Activated CD8-positive, alpha-beta T cell treated with anti-CD3 and anti-CD28 coated beads for 36 hours (primary cell): Measurements from ENCODE around the gene TRPC4AP. TPM values are rescaled to one million over a fixed set of nuclear protein-coding genes. Genes with fewer than 3 reads are reported as not detected.
A peak's percentile ranks its signal among the peaks of the same experiment; 100 is the strongest.

Experiments used
- ATAC-seq: fragments of 200-7000 bp; cut with Tn5 transposase; one replicate; pipeline ENCODE4 v1.10.0; 2021; ENCODE audit warnings: mild to moderate bottlenecking, moderate library complexity
- CTCF ChIA-PET: fragments of 350-600 bp; sonication (Branson Sonifier 250); formaldehyde crosslinking; loops from one replicate; lab custom pipeline; 2021; ENCODE audit warnings: antibody characterized with exemption; lab: Charles Lee
- POLR2A ChIA-PET: fragments of 350-600 bp; sonication (Branson Sonifier 250); formaldehyde crosslinking; loops from one replicate; lab custom pipeline; 2021; ENCODE audit warnings: antibody characterized with exemption; lab: Charles Lee
- DNase-seq: peaks from one replicate; pipeline ENCODE4 v3.0.0-alpha.2; 2020
- H3K27ac Mint-ChIP-seq: one replicate; pipeline ENCODE4 v1.8.0; 2021; ENCODE audit warnings: mild to moderate bottlenecking, mixed read lengths
- H3K27me3 Mint-ChIP-seq: one replicate; pipeline ENCODE4 v1.8.0; 2021; ENCODE audit warnings: mixed read lengths
- H3K36me3 Mint-ChIP-seq: one replicate; pipeline ENCODE4 v1.8.0; 2021; ENCODE audit warnings: low read depth, mixed read lengths
- H3K4me1 Mint-ChIP-seq: one replicate; pipeline ENCODE4 v1.8.0; 2021; ENCODE audit warnings: low read depth, mixed read lengths
- H3K4me3 Mint-ChIP-seq: one replicate; pipeline ENCODE4 v1.8.0; 2021; ENCODE audit warnings: mild to moderate bottlenecking, moderate library complexity, mixed read lengths
- H3K9me3 Mint-ChIP-seq: one replicate; pipeline ENCODE4 v1.8.0; 2021; ENCODE audit warnings: mixed read lengths
- intact Hi-C: fragments of 100-400 bp; cut with micrococcal nuclease; formaldehyde crosslinking; loops from one replicate; pipeline ENCODE4 v1.10.0; 2022
- total RNA-seq, 2 experiments: library from RNA; stranded (reverse); gene quantifications; one replicate each; pipeline ENCODE4 v1.2.3, GENCODE V29; 2021
- TF ChIP-seq, protein P1 (sequence below): fragments of 200-600 bp; IDR thresholded peaks from one replicate; pipeline ENCODE4 v1.8.0; 2022; ENCODE audit warnings: antibody characterized with exemption, mild to moderate bottlenecking

Gene TRPC4AP, protein sequence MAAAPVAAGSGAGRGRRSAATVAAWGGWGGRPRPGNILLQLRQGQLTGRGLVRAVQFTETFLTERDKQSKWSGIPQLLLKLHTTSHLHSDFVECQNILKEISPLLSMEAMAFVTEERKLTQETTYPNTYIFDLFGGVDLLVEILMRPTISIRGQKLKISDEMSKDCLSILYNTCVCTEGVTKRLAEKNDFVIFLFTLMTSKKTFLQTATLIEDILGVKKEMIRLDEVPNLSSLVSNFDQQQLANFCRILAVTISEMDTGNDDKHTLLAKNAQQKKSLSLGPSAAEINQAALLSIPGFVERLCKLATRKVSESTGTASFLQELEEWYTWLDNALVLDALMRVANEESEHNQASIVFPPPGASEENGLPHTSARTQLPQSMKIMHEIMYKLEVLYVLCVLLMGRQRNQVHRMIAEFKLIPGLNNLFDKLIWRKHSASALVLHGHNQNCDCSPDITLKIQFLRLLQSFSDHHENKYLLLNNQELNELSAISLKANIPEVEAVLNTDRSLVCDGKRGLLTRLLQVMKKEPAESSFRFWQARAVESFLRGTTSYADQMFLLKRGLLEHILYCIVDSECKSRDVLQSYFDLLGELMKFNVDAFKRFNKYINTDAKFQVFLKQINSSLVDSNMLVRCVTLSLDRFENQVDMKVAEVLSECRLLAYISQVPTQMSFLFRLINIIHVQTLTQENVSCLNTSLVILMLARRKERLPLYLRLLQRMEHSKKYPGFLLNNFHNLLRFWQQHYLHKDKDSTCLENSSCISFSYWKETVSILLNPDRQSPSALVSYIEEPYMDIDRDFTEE
- 10 to 100 TPM; 34.2 to 38.2 TPM for total RNA-seq

DNA sequence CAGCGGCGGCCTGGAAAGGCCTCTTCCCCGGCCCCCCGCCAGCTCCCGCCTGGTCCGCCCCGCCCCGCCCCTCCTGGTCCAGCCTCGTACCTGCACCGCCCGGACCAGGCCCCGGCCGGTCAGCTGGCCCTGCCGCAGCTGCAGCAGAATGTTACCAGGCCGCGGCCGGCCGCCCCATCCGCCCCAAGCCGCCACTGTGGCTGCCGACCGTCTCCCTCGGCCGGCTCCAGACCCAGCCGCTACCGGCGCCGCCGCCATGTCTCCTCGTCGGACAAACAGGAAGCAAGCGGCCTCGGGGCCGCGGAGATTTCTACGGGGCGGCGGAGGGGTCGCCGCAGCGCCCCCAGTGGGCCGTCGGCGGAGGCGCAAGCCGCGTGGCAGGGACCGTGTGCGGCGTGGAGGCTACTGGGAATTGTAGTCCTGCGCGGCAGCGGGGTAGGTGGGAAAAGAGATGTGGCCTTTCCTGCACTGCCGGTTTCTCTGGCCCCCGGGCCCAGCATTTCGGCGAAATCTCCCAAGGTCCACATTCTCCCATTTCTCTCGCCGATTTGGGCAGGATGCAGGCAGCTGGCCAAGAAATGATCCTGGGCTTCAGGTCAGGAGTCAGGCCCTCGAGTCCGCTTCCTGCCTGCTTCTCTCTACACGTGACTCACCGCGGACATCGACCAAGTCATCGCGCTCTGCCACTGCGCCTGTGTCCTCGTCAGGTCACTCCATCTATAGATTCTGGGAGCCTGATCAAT, at the start of gene TRPC4AP:
TSS of gene TRPC4AP (minus strand) at position 284 of the 743 bp plus-strand sequence. CDS start at position 258, 26 bp downstream.
- peak; percentile 90 for DNase-seq
- ChIA-PET CTCF (interaction anchor here (0.8 to 1.6 kb wide), 4 partner anchors 24 to 268 kb away, joined by 3 to 4 read pairs (median 4); partner anchors contain the start of gene NCOA6), POLR2A (interaction anchor here (1.2 to 3.0 kb wide), 3 partner anchors 9 to 54 kb away, joined by 4 to 11 read pairs (median 8); partner anchors contain the start of gene EDEM2)
- H3K36me3 Mint-ChIP-seq = peaks cover 18% of the 10 kb centered on the region
- TF ChIP-seq, protein P1, sequence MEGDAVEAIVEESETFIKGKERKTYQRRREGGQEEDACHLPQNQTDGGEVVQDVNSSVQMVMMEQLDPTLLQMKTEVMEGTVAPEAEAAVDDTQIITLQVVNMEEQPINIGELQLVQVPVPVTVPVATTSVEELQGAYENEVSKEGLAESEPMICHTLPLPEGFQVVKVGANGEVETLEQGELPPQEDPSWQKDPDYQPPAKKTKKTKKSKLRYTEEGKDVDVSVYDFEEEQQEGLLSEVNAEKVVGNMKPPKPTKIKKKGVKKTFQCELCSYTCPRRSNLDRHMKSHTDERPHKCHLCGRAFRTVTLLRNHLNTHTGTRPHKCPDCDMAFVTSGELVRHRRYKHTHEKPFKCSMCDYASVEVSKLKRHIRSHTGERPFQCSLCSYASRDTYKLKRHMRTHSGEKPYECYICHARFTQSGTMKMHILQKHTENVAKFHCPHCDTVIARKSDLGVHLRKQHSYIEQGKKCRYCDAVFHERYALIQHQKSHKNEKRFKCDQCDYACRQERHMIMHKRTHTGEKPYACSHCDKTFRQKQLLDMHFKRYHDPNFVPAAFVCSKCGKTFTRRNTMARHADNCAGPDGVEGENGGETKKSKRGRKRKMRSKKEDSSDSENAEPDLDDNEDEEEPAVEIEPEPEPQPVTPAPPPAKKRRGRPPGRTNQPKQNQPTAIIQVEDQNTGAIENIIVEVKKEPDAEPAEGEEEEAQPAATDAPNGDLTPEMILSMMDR = peak; percentile 90
- intact Hi-C loops = loop anchor here (10.0 kb wide), 1 partner anchor 52 kb away; the partner anchor contains the start of gene EDEM2
- H3K9me3 Mint-ChIP-seq = no peaks in the 10 kb centered on the region
- H3K27me3 Mint-ChIP-seq = no peaks in the 10 kb centered on the region
- H3K4me3 Mint-ChIP-seq = peak within 1 kb of the TSS; percentile 84
- H3K4me1 Mint-ChIP-seq = peaks cover 50% of the 10 kb centered on the region
- ATAC-seq = peak; percentile 94
- H3K27ac Mint-ChIP-seq = peak within 1 kb of the TSS; percentile 99

DNA sequence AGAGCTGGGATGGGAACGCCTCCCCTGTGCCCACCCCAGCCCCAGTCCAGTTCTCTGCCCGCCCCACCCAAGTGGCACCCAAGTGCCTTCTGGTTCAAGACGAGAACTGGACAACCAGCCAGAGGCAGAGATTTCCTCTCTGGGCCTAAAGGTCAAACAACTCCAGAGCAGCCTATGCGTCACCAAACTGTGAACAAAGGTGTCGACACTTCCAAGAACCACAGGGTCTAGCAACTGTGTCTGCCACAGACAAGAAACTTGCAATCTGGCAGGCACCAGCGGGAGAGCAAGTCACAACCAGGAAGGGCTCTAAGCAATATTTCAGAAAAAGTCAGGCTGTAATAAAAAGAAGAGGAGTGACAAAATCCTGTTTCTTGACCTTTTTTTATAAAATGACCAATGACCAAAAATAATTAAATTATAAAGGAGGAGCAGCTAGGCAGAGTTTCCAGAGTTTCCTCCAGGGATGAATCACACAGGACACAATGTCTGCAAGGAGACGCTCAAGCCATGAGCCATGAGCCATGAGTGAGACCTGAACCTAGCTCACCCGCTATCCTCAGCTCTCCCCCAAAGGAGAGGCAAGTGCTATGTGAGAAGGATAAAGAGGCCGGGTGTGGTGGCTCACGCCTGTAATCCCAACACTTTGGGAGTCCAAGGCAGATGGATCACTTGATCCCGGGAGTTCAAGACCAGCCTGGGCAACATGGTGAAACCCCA, 43.4 kb upstream of the TRPC4AP start:
- Mint-ChIP-seq H3K36me3 (peaks cover 18% of the 10 kb centered on the region), H3K27me3 (no peaks in the 10 kb centered on the region), H3K27ac (no peak overlapping the region), H3K4me3 (no peak overlapping the region), H3K4me1 (peaks cover 2% of the 10 kb centered on the region), H3K9me3 (no peaks in the 10 kb centered on the region)
- no peak for ATAC-seq
- ChIA-PET POLR2A (no interaction called here), CTCF (no interaction called here)
- no peak for DNase-seq
- intact Hi-C loops = no loop called here
- TF ChIP-seq, protein P1 = no peak

DNA sequence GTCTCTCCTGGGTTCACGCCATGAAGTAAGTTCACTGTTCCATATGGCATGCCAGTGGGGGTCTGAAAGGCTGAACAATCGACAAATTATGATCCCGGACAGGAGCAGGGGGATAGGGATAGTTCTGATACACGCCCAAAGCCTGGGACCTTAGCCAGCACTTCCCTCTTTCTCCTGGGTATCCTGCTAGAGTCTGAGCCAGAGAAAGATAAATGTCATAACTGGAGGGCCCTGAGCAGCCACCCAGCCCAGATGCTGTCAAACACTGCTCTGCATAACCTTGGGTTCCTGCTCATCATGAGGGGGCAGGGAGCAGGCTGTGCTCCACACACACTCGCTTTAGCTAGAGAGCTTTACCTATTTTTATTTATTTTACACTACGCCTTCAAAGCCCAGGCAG, 42.3 kb upstream of the TRPC4AP start:
- Mint-ChIP-seq H3K4me1 (no peaks in the 10 kb centered on the region), H3K9me3 (no peaks in the 10 kb centered on the region), H3K4me3 (no peak overlapping the region), H3K27ac (no peak overlapping the region), H3K36me3 (peaks cover 15% of the 10 kb centered on the region), H3K27me3 (no peaks in the 10 kb centered on the region)
- intact Hi-C loops = no loop called here
- ChIA-PET POLR2A (interaction anchor here (0.7 kb wide), 1 partner anchor 313 kb away, joined by 3 read pairs; no protein-coding TSS in a partner anchor), CTCF (no interaction called here)
- TF ChIP-seq, protein P1 = no peak
- no peak for ATAC-seq
- DNase-seq = no peak

DNA sequence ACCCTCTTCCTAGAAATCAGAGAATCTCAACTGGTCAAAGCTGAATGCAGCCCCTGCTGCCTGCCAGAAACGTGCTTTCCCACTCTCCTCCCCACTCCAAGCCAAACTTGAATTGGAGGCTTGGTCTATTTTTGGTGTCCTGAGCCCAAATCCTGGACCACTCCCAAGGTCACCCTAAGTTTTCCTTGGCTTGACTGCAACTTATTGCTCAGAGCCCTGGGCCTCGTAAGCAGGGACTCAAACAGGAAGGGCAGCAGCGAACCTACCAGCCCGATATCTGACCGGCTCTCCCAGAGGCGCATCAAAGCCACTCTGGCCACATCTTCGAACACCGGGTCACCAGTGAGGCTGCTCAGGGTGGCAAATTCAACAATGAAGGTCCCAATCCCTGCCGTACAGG, 41.9 kb upstream of the TRPC4AP start:
- Mint-ChIP-seq H3K4me3 (no peak overlapping the region), H3K27ac (no peak overlapping the region), H3K9me3 (no peaks in the 10 kb centered on the region), H3K36me3 (peaks cover 15% of the 10 kb centered on the region), H3K4me1 (no peaks in the 10 kb centered on the region), H3K27me3 (no peaks in the 10 kb centered on the region)
- intact Hi-C loops = no loop called here
- ChIA-PET POLR2A (interaction anchor here (0.7 kb wide), 1 partner anchor 313 kb away, joined by 3 read pairs; no protein-coding TSS in a partner anchor), CTCF (no interaction called here)
- ATAC-seq (no peak), DNase-seq (no peak)
- TF ChIP-seq, protein P1 = no peak
